HCT116 (cell line): ENCODE data around the gene SYCE3. TPM values are rescaled to one million over a fixed set of nuclear protein-coding genes. Genes with fewer than 3 reads are reported as not detected.

Experiments
- ATAC-seq: fragments of 200-7000 bp; cut with Tn5 transposase; 2 replicates; pipeline ENCODE4 v1.9.1; 2020; ENCODE audit warnings: mild to moderate bottlenecking, moderate library complexity
- BruUV-seq: library from RNA; stranded (reverse); fragments of 400-500 nt; replicated peaks from 2 replicates; lab custom pipeline; 2021; lab: Mats Ljungman, UMichigan
- CTCF ChIA-PET: fragments of 300-600 bp; sonication (Branson Sonifier 250); formaldehyde crosslinking; loops from one replicate; lab custom pipeline; 2021; ENCODE audit warnings: antibody characterized with exemption; lab: Charles Lee
- POLR2A ChIA-PET: fragments of 300-600, 350-600 bp; sonication (Branson Sonifier 250); formaldehyde crosslinking; loops from one replicate; lab custom pipeline; 2021; ENCODE audit warnings: antibody characterized with exemption; lab: Charles Lee
- RAD21 ChIA-PET, 2 experiments: fragments of 300-600 bp; sonication (Branson Sonifier 250); formaldehyde crosslinking; loops; one replicate each; lab custom pipeline; 2023; ENCODE audit warnings: low total read pairs in 2 of 2; ENCODE audit not compliant: uncharacterized antibody in 2 of 2, unreplicated experiment in 2 of 2, low non-redundant PET in 1 of 2; lab: Charles Lee
- DNase-seq: peaks from one replicate; pipeline ENCODE4 v3.0.0-alpha.2; 2010; ENCODE audit warnings: low read depth, low spot score
- H2AFZ ChIP-seq: fragments of 200-600 bp; shearing (Covaris generic), sonication (generic); 2 replicates; pipeline ENCODE4 v1.6.1; 2017; ENCODE audit warnings: low read depth, mixed run types, mixed read lengths, antibody characterized with exemption, low read length; ENCODE audit not compliant: poor library complexity, severe bottlenecking
- H3K27ac ChIP-seq: 2 replicates; pipeline ENCODE4 v1.5.1; 2012; ENCODE audit warnings: low read depth, low read length
- H3K27me3 ChIP-seq: fragments of 200-600 bp; sonication (generic); 2 replicates; pipeline ENCODE4 v1.6.1; 2016; ENCODE audit warnings: mixed run types, low read length, mixed read lengths; ENCODE audit not compliant: insufficient read depth
- H3K36me3 ChIP-seq, 2 experiments: fragments of 200-500 bp in 1 of 2; fragments of 200-600 bp in 1 of 2; sonication (Bioruptor generic) in 1 of 2; sonication (generic) in 1 of 2; 2 replicates each; pipeline versions ENCODE4 v1.5.1 to v1.6.1; 2014 to 2016; ENCODE audit warnings: low read length in 2 of 2, inconsistent platforms in 1 of 2, mixed read lengths in 1 of 2, mixed run types in 1 of 2; ENCODE audit not compliant: insufficient read depth in 2 of 2, control insufficient read depth in 1 of 2
- H3K4me1 ChIP-seq, 2 experiments: fragments of 200-600 bp in 1 of 2; sonication (generic) in 1 of 2; 2 replicates each; pipeline versions ENCODE4 v1.5.1 to v1.6.1; 2012 to 2017; ENCODE audit warnings: low read length in 2 of 2, inconsistent platforms in 1 of 2, mild to moderate bottlenecking in 1 of 2, mixed read lengths in 1 of 2, mixed run types in 1 of 2, moderate library complexity in 1 of 2; ENCODE audit not compliant: insufficient read depth in 2 of 2, control insufficient read depth in 1 of 2
- H3K4me2 ChIP-seq: fragments of 200-600 bp; sonication (generic); 2 replicates; pipeline ENCODE4 v1.6.1; 2017; ENCODE audit warnings: mixed run types, low read length, mixed read lengths
- H3K4me3 ChIP-seq, 2 experiments: fragments of 200-600 bp in 1 of 2; sonication (generic) in 1 of 2; replicated peaks in 1 of 2; 2 replicates each; pipeline ENCODE4 v1.5.1; 2011 to 2016; ENCODE audit warnings: low read length in 2 of 2, control low read depth in 1 of 2, low read depth in 1 of 2, mild to moderate bottlenecking in 1 of 2, mixed read lengths in 1 of 2, mixed run types in 1 of 2
- H3K79me2 ChIP-seq: fragments of 200-600 bp; sonication (generic); 2 replicates; pipeline ENCODE4 v1.6.1; 2017; ENCODE audit warnings: mild to moderate bottlenecking, mixed run types, low read length, moderate library complexity, mixed read lengths; ENCODE audit not compliant: insufficient read depth
- H3K9ac ChIP-seq: fragments of 200-600 bp; sonication (generic); 2 replicates; pipeline ENCODE4 v1.6.1; 2016; ENCODE audit warnings: low read length, mixed read lengths
- H3K9me2 ChIP-seq: fragments of 200-600 bp; sonication (generic), shearing (Covaris generic); 2 replicates; pipeline ENCODE4 v1.6.1; 2017; ENCODE audit warnings: mixed run types, mild to moderate bottlenecking, moderate library complexity; ENCODE audit not compliant: insufficient read depth
- H3K9me3 ChIP-seq, 2 experiments: fragments of 200-500 bp in 1 of 2; fragments of 200-600 bp in 1 of 2; sonication (Bioruptor generic) in 1 of 2; sonication (generic) in 1 of 2; 2 replicates each; pipeline ENCODE4 v1.6.1; 2014 to 2017; ENCODE audit warnings: low read length in 2 of 2, mixed read lengths in 2 of 2, inconsistent platforms in 1 of 2, low read depth in 1 of 2, mild to moderate bottlenecking in 1 of 2, mixed run types in 1 of 2, moderate library complexity in 1 of 2; ENCODE audit not compliant: control insufficient read depth in 1 of 2, insufficient read depth in 1 of 2
- H4K20me1 ChIP-seq: fragments of 200-600 bp; sonication (generic), shearing (Covaris generic); 2 replicates; pipeline ENCODE4 v1.6.1; 2017; ENCODE audit warnings: mixed run types, mild to moderate bottlenecking, moderate library complexity; ENCODE audit not compliant: insufficient read depth
- CBX3 ChIP-seq: IDR thresholded peaks from 2 replicates; pipeline ENCODE4 v1.6.1; 2012; ENCODE audit warnings: low read depth
- CEBPB ChIP-seq: IDR thresholded peaks from 2 replicates; pipeline ENCODE4 v1.6.1; 2012; ENCODE audit warnings: low read depth
- EGR1 ChIP-seq: IDR thresholded peaks from 2 replicates; pipeline ENCODE4 v1.6.1; 2012; ENCODE audit warnings: low read depth
- ELF1 ChIP-seq: IDR thresholded peaks from 2 replicates; pipeline ENCODE4 v1.6.1; 2012; ENCODE audit warnings: low read depth, borderline replicate concordance
- EZH2 ChIP-seq: fragments of 200-600 bp; sonication (generic); IDR thresholded peaks from 2 replicates; pipeline ENCODE4 v1.6.1; 2017; ENCODE audit warnings: antibody characterized with exemption, mixed run types
- JUND ChIP-seq: IDR thresholded peaks from 2 replicates; pipeline ENCODE4 v1.6.1; 2012
- MAX ChIP-seq: IDR thresholded peaks from 2 replicates; pipeline ENCODE4 v1.6.1; 2012
- POLR2AphosphoS5 ChIP-seq: IDR thresholded peaks from 2 replicates; pipeline ENCODE4 v1.6.1; 2011; ENCODE audit warnings: mild to moderate bottlenecking, low read depth, low read length, moderate library complexity
- SP1 ChIP-seq: IDR thresholded peaks from 2 replicates; pipeline ENCODE4 v1.6.1; 2012; ENCODE audit warnings: low read depth
- TCF7L2 ChIP-seq: IDR thresholded peaks from 2 replicates; pipeline ENCODE4 v1.7.0; 2011; ENCODE audit warnings: borderline replicate concordance, inconsistent platforms; ENCODE audit not compliant: insufficient read depth, insufficient read length; ENCODE audit errors: extremely low read depth
- ZBTB33 ChIP-seq: IDR thresholded peaks from 2 replicates; pipeline ENCODE4 v1.6.1; 2011; ENCODE audit warnings: mild to moderate bottlenecking, low read length, moderate library complexity; ENCODE audit not compliant: insufficient replicate concordance; ENCODE audit errors: extremely low read depth
- ZFX ChIP-seq: fragments of 450-650 bp; IDR thresholded peaks from 2 replicates; pipeline ENCODE4 v1.6.1; 2017
- intact Hi-C: fragments of 100-400 bp; cut with micrococcal nuclease; formaldehyde crosslinking; loops from 2 replicates; pipeline ENCODE4 v1.10.0; 2022
- total RNA-seq: library from RNA; stranded (reverse); gene quantifications from one replicate; pipeline ENCODE4 v1.2.1, GENCODE V29; 2021; ENCODE audit not compliant: unreplicated experiment

Gene SYCE3
- total RNA-seq, 1 experiment from 2014 or later, result not detected

GRCh38 chr22:50507421-50507990 is 55.2 kb downstream of the SYCE3 start, which contains the start of gene LMF2:
Gene LMF2, minus strand, starts transcription at chr22:50507702. Its CDS starts 27 bp downstream, at chr22:50507675.
- H3K9me3 ChIP-seq, result no peaks in the 10 kb centered on the region
- TF ChIP-seq ZFX (peak; percentile 85; the same call in 1 of the 2 replicates), TCF7L2 (no peak), POLR2AphosphoS5 (peak; percentile 75)
- TF ChIP-seq, all 23 proteins: peak for 2
- Histone ChIP-seq H3K27me3 (no peaks in the 10 kb centered on the region), H3K9ac (peak within 1 kb of the TSS; percentile 94), H2AFZ (no peak within 1 kb of the TSS), H3K9me2 (no peaks in the 10 kb centered on the region), H3K27ac (peak within 1 kb of the TSS; percentile 84), H4K20me1 (no peaks in the 10 kb centered on the region), H3K4me3 (peak within 1 kb of the TSS; percentile 67 to 99), H3K79me2 (peaks cover 52% of the 10 kb centered on the region), H3K4me2 (peak within 1 kb of the TSS; percentile 93), H3K4me1 (peaks cover 10 to 17% of the 10 kb centered on the region in 2 experiments), H3K36me3 (peaks cover 0 to 8% of the 10 kb centered on the region in 2 experiments; a peak in 1 of 4 replicates)
- intact Hi-C loops, result no loop called here
- RAD21 ChIA-PET, result interaction anchor here (0.8 to 0.9 kb wide), 2 partner anchors 18 kb away, joined by 4 to 8 read pairs; partner anchors contain the start of gene SCO2 (in 2 of the 2)
- no TSS peak for BruUV-seq
- POLR2A ChIA-PET, result interaction anchor here (0.6 to 2.1 kb wide), 4 partner anchors 8 to 56 kb away, joined by 3 to 20 read pairs (median 3); partner anchors contain the start of genes SCO2 and SYCE3
- CTCF ChIA-PET, result interaction anchor here (0.8 to 1.8 kb wide), 5 partner anchors 9 to 256 kb away, joined by 3 to 21 read pairs (median 3); partner anchors contain the start of genes HDAC10, SCO2 and SYCE3
- DNase-seq (no peak), ATAC-seq (peak; percentile 83)

- H3K4me3 ChIP-seq, result peak overlapping the region; percentile 67 to 99
- ATAC-seq (0 out of 2 replicates have a peak, but pooled peaks have one; percentile 1), DNase-seq (no peak)
- intact Hi-C loops, result no loop called here
- H3K9ac ChIP-seq, result peak overlapping the region; percentile 94
- peaks cover 0 to 8% of the 10 kb centered on the region in 2 experiments; a peak in 1 of 4 replicates for H3K36me3 ChIP-seq
- ChIA-PET POLR2A (no interaction called here), RAD21 (interaction anchor here in 1 of 2 experiments (0.8 kb wide), 1 partner anchor 19 kb away, joined by 4 read pairs; the partner anchor contains the start of gene SCO2), CTCF (interaction anchor here (1.5 kb wide), 1 partner anchor 9 kb away, joined by 10 read pairs; no protein-coding TSS in a partner anchor)
- H3K9me3 ChIP-seq, result no peaks in the 10 kb centered on the region
- H3K27me3 ChIP-seq, result no peaks in the 10 kb centered on the region
- peaks cover 45% of the 10 kb centered on the region for H3K79me2 ChIP-seq
- no peaks in the 10 kb centered on the region for H3K9me2 ChIP-seq
- BruUV-seq, result TSS peak; percentile 79
- peak overlapping the region; percentile 93 for H3K4me2 ChIP-seq
- peak overlapping the region; percentile 61 for H3K27ac ChIP-seq
- H4K20me1 ChIP-seq, result no peaks in the 10 kb centered on the region
- peaks cover 10 to 17% of the 10 kb centered on the region in 2 experiments for H3K4me1 ChIP-seq
- H2AFZ ChIP-seq, result no peak overlapping the region
- TF ChIP-seq EZH2 (no peak), ELF1 (no peak), ZBTB33 (no peak), CEBPB (no peak), JUND (no peak), POLR2AphosphoS5 (no peak), TCF7L2 (no peak), SP1 (no peak), MAX (no peak), EGR1 (no peak), CBX3 (no peak)
Observed at GRCh38 chr22:50506611-50507420, 55.9 kb downstream of the SYCE3 start.
